Activated naive CD4-positive, alpha-beta T cell treated with anti-CD3 and anti-CD28 coated beads, Interleukin-2, amount 50 U/mL, for 16 hours (primary cell): ENCODE results near the gene TSTD2.

Experiments used
- DNase-seq: peaks from one replicate; pipeline ENCODE4 v3.0.0-alpha.2; 2020

TSTD2 gene

DNA sequence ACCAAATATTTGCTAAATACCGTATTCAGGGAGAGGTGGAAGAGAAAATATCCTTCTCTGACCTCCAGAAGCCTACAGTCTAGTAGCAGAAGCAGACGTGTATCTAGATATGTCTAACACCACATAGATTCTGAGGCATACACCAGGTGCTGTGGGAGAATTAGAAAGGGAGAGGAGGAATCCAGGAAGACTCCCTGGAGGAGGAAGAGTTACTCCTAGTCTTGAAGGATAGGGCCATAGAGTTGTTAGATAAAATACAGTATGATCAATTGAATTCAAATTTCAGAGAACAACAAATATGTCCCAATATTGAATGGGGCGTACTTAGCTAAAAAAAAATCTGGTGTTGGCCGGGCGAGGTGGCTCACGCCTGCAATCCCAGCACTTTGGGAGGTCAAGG lies 73.0 kb downstream of the TSTD2 start:
- DNase-seq: no peak

DNA sequence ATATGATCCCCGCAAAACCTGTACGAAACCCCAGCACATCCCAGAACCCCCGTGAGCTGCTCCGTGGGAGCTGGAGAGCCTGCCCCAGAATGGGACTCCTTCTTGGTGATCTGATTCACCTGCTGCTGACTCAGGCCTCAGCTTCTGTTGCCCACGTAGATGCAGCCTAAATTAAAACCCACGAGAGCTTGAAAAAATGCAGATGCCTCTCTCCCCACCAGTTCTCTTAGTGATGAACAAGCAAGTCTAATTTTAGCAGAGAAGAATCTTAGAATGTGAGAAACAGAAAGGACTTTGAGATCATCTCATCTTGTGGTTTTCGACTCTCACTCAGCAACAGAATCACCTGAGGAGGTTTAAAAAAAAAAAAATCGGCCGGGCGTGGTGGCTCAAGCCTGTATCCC lies 74.1 kb downstream of the TSTD2 start:
- no peak for DNase-seq

DNA sequence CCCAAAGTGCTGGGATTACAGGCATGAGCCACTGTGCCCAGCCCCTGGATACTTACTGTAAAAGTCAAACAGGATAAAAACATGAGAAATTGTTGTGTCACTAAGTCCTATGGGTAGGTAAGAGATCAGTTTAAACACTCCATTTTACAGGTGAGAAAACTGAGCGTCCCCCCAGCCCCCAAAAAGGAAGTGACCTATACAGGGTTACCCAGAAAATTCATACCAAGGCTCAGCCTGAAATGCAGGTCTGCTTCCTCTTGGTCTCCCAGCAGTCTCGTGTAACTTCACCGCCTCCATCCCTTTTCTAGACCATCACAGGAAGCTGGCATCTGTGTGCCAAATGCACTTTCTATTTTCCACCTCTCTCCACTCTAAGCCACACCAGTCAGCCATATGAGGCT lies 74.5 kb downstream of the TSTD2 start:
- DNase-seq: no peak

DNA sequence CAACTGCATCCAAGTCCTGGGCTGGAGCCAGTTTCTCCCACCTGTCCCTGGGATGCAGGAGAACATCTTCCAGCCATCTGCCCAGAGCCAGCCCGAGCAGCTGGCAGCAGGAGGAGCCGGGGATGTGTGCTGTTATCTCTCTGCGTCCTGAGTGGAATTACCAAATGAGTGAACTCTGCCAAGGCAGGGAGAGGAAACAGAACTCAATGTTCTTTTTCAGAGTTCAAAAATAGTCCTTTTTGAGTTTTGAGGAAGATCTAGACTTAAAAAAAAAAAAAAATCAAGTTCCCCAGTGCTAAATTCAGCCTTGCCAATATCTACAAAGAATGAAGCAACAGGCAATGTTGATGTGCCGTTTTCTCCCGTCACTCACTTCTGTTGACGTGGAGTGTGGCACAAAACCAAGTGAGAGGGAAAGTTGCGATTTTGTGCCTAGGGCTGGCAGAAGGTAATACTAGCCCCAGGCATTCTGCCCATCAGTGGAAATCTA lies 75.5 kb downstream of the TSTD2 start:
- no peak for DNase-seq

DNA sequence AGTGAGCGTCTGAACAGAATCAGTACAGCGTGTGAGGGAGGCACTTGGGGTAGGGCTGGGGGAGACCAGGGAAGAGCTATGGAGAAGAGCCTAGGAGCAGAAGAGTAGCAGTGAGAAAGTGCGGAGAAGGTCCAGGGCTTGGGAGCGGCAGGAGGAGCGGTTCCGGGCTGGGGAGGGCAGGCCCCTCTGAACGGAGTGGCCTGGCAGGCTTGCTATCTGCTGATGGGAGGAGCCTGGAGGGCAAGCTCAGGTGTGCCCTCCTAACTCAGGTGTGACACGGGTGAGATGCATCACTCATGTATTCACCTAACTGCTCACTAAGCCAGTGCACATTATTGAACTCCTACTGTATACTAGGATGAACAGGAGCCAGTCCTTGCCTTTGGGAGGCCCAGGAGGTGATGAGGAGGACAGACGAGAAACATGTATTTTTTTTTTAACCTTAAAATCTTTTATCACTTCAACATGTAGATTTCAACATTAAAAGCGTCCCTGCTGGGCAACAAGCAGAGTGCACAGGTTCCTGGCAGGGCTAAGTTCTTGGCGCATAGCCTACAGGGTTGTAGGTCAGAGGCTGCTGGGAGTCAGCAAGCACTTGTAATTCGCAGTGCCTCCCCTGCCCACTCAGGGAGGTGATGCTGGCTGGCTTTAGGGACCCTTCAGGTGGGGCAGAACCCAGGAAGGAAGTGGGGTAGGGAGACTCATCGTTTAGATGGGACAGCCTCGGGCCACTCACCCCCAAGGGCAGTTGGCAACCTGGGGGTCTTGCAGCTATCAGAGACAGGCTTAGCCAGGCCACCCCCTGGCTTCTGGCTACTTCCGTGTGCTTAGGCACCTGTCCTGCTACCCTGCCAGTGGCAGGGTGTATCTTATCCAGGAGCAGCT lies 76.2 kb downstream of the TSTD2 start:
- no peak for DNase-seq

DNA sequence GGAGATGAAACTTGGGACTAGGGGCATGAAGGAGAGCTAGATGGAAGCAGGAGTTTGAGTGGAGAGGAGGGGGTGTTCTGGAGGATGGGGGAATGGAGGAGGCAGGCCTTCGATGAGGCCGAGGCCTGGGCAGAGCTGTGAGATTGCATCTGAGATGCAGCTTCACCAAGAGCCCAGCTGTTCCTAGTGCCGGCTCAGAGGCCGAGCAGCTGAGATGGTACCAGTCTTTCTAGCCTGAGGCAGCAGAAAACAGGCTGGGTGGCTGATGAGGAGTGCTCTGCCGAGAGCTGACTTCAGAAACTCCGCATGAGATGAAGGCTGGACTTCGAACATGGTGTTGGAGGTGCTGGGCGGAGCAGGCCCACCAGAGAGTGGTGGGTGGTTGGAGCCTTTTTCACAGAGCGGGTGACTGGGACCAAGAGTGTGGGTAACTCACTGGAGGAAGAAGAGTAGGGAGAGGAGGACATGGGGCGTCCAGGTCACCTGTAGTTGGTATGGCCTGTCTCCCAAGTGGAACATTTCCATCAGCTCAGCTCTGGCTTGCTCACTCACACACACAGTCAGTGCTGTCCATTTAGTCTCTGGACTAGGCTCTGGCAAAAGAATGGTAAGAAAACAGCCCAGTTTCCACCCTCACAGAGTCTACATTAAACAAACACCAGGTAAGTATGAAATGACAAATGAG lies 77.0 kb downstream of the TSTD2 start:
- no peak for DNase-seq

DNA sequence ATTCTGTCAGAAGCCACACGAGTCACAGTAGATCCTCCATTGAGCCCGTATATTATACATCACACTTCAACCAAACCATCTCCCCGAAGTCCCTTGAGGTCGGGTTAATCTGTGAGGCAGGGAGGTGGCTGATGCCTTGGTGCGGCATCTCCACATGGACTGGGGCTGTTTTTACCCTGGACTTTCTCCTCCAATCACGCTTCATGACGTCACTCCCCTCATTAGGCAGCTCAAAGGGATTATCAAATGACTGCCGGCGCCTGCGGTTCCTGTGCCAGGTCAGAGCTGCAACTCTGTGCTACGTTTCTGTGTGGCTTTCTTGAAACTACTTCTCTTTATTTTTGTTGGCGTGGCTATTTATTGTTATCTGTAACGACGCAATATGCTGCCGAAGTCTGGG lies 78.0 kb downstream of the TSTD2 start:
- DNase-seq: no peak

DNA sequence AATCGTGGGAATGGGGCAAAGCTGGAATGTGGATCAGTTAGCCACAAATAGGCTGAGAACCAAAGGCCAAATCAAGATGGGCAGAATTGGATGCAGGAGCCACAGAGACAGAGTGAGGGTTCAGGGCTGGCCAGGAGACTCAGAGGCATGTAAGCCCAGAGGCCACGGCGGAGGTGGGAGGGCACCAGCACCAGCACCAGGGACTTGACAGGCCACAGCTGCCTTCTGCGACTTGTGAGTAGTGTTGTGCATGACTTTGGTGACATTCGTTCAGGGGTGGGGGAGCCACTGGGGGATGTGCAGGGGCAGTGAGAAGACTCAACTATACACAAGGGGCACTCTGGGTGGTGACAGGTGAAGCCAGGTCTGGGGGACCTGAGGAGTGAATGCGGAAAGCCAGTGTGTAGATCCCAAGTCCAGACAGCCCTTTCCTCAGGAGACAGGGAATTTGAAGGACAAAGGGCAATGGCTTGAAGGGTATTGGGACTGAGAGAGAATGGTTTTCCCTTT lies 78.5 kb downstream of the TSTD2 start:
- DNase-seq: no peak

DNA sequence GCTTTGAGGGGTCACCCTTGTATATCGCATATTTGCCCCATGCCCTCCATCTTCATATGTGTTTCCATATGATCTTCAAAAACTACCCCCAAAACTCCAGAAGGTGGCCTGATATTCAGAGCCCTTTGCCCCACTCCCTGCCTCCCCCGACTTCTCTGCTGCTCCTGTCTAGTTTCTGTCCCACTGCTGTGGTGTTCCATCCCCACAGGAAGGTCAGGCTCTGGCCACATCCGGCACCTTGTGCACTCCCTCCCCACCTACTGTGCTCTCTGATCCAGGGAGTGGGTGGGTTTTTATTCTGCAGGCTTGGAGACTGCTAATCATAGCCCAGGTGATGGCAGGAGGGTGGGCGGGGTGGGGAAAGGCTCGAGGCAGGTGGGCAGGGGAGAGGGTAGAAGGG lies 79.3 kb downstream of the TSTD2 start:
- no peak for DNase-seq

DNA sequence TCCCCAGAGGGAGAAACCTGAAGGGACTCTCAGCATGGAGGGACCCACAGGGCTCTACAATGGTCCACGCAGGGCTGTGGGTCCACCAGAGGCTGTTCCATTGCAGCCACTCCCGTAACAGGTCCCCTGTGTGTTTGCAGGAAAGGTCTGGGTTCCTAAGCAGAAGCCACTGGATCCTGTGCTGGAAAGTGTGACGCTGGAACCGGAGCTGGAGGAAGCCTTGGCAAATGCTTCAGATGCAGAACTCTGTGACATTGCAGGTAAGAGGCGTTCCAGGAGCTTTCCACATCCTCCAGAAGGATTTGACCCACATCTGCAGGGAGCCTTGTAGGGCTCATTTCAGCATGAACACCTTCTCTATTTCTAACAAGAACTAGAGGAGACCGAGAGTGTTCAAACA lies 80.0 kb downstream of the TSTD2 start:
- DNase-seq: no peak

DNA sequence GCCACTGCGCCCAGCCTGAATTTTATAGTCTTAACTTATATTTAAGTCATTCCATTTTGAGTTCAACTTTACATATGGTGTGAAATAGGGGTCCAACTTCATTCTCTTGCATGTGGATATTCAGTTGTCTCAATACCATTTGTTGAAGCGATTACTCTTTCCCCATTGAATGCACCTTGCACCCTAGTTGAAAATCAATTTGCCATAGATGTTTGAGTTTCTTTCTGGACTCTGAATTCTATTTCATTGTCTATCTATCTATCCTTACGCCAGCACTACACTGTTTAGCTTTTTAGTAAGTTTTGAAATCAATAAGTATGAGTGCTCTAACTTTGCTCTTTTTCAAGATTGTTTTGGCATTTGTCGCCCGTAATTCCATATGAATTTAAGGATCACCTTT lies 81.9 kb downstream of the TSTD2 start:
- no peak for DNase-seq

DNA sequence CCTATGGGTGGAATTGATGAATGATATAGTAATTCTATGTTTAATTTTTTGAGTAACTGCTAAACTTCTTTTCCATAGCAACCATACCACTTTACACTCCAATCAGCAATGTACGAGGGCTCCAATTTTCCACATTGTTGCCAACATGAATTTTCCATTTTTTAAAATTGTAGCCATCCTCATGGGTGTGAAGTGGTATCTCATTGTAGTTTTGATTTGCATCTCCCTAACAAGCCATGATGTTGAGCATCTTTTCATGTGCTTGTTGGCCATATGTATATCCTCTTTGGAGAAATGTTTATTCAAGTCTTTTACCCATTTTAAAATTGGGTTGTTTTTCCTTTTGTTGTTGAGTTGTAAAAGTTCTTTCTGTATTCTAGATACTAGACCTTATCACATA lies 82.8 kb downstream of the TSTD2 start:
- DNase-seq: no peak
